ENCODE results near the gene CACNA1S. TPM values are rescaled to one million over a fixed set of nuclear protein-coding genes. Genes with fewer than 3 reads are reported as not detected.

CACNA1S gene
- total RNA-seq, 1 donor from 2014 or later = not detected

DNA sequence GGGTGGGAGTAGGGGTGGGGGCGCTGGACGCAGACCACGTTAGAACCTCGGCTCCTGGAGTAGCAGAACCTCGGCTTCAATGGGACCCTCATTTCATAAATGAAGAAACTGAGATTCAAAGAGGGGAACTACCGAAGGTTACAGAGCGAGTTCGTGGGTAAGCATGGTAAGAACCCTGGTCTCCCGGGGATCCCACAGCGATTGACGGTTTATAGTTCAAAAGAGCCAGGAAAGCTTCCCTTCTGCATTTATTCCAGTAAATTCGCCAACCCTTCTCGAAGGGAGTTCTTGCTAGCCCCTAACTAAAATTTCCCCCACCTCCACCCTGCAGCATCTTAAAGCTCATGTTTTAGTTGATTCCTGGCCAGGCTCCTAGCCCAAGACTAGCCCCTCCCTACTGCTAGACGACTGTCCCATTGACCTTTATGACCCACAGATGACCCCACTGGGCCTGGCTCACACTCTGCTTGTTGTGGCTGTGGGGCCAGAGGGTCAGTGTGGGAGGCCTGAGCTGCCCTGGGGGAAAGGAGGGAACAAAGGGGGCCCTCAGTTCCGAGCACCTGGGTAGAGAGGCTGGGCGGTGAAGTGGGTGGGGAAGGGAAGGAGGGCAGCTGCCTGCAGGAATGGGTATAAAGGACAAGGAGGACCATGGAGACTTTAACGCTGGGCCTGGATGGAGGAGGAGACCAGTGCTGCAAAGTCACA lies 88.2 kb downstream of the CACNA1S start:
- Histone ChIP-seq H3K4me3 (peak overlapping the region; percentile 69), H3K4me1 (peaks cover 47% of the 10 kb centered on the region), H3K27ac (replicated peaks) (no peak overlapping the region), H3K9me3 (replicated peaks) (no peaks in the 10 kb centered on the region), H3K27me3 (ENCODE audit: low read depth) (peaks cover 23% of the 10 kb centered on the region), H3K36me3 (no peaks in the 10 kb centered on the region)
- TF ChIP-seq, protein P1, sequence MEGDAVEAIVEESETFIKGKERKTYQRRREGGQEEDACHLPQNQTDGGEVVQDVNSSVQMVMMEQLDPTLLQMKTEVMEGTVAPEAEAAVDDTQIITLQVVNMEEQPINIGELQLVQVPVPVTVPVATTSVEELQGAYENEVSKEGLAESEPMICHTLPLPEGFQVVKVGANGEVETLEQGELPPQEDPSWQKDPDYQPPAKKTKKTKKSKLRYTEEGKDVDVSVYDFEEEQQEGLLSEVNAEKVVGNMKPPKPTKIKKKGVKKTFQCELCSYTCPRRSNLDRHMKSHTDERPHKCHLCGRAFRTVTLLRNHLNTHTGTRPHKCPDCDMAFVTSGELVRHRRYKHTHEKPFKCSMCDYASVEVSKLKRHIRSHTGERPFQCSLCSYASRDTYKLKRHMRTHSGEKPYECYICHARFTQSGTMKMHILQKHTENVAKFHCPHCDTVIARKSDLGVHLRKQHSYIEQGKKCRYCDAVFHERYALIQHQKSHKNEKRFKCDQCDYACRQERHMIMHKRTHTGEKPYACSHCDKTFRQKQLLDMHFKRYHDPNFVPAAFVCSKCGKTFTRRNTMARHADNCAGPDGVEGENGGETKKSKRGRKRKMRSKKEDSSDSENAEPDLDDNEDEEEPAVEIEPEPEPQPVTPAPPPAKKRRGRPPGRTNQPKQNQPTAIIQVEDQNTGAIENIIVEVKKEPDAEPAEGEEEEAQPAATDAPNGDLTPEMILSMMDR (IDR thresholded peaks at IDR 0.05; ENCODE audit: borderline replicate concordance) = no peak
- intact Hi-C loops (cut with micrococcal nuclease) = no loop called here
- no peak for DNase-seq

DNA sequence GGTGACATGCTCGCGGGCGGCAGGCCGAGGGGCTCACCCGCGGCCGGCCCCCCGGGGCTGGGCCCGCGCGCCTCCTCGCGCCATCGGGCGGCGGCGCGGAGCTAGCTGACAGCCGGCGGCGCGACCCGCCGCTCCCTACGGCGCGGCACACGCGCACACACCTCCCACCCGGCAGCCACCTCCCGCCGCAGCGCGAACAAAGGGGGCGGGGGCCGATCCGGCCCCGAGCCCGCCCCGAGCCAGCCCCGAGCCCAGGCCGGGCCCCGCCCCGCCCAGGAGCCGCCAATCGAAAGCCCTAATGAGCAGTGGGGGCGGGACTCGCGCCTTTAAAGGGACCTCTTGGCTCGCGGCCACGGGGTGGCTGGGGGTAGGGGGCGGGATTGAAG lies 88.7 kb downstream of the CACNA1S start, which contains the start of gene KIF21B:
TSS of gene KIF21B (minus strand) at position 198 of the 386 bp plus-strand sequence. CDS start 331 bp downstream, outside the sequence.
- Histone ChIP-seq H3K4me1 (peaks cover 42% of the 10 kb centered on the region), H3K9me3 (replicated peaks) (no peaks in the 10 kb centered on the region), H3K36me3 (no peaks in the 10 kb centered on the region), H3K27ac (replicated peaks) (no peak within 1 kb of the TSS), H3K27me3 (ENCODE audit: low read depth) (peaks cover 23% of the 10 kb centered on the region), H3K4me3 (peak within 1 kb of the TSS; percentile 69)
- TF ChIP-seq, protein P1 (IDR thresholded peaks at IDR 0.05; ENCODE audit: borderline replicate concordance) = no peak
- peak; percentile 81 for DNase-seq
- intact Hi-C loops (cut with micrococcal nuclease) = no loop called here

DNA sequence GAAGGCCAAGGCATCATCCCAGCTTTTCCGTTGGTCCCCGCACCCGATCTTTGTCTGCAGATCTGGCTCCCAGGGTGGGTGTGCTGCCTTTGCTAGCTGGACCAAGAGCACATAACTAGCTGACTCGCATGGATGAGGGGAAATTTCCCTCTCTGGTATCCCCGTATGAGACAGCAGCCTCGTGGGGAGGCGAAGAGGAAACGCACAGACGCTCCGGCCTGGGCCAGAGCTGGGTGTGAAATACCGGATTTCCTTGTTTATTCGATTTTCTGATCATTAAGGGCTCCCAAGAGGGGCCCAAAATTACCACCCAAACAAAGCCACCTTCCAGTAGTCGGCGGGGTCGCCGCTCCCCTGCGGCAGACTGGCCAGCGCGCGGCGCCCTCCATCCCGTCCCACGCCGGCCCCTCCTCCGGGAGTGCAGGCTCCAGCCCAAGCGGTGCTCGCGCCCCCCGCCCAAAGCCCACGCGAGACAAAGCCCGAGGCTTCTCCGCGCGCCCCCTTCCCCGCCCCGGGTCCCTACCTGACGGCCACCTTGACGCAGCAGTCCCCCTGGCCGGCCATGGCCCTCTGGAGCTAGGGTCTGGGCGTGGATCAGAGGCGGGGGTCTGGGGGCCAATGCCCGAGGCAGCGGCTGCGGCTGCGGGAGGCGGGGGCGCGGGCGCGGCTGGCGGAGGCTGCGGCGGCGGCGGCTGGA lies 89.3 kb downstream of the CACNA1S start:
- Histone ChIP-seq H3K27me3 (ENCODE audit: low read depth) (peaks cover 28% of the 10 kb centered on the region), H3K4me3 (peak overlapping the region; percentile 69), H3K4me1 (peaks cover 36% of the 10 kb centered on the region), H3K27ac (replicated peaks) (no peak overlapping the region), H3K9me3 (replicated peaks) (no peaks in the 10 kb centered on the region), H3K36me3 (no peaks in the 10 kb centered on the region)
- TF ChIP-seq, protein P1 (IDR thresholded peaks at IDR 0.05; ENCODE audit: borderline replicate concordance) = no peak
- DNase-seq = no peak
- intact Hi-C loops (cut with micrococcal nuclease) = no loop called here

DNA sequence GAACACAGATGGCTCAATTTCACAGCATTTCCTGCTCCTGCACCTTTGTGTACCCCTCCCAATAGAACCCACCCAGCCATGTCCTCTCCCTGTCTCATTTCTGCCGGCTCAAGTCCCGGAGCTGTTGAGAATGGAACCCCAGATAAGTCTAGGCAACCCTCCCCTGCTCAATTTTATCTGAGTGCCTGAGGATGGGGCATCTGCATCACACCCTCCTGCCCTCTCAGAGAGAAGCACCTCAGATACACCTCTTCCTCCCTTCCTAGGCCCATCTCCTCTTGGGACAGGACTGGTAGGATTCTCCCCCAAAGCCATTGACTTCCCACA lies 89.8 kb downstream of the CACNA1S start:
- Histone ChIP-seq H3K27ac (replicated peaks) (no peak overlapping the region), H3K27me3 (ENCODE audit: low read depth) (peaks cover 34% of the 10 kb centered on the region), H3K4me1 (peaks cover 31% of the 10 kb centered on the region), H3K4me3 (peak overlapping the region; percentile 69), H3K36me3 (no peaks in the 10 kb centered on the region), H3K9me3 (replicated peaks) (no peaks in the 10 kb centered on the region)
- intact Hi-C loops (cut with micrococcal nuclease) = no loop called here
- TF ChIP-seq, protein P1 (IDR thresholded peaks at IDR 0.05; ENCODE audit: borderline replicate concordance) = no peak
- DNase-seq = no peak

DNA sequence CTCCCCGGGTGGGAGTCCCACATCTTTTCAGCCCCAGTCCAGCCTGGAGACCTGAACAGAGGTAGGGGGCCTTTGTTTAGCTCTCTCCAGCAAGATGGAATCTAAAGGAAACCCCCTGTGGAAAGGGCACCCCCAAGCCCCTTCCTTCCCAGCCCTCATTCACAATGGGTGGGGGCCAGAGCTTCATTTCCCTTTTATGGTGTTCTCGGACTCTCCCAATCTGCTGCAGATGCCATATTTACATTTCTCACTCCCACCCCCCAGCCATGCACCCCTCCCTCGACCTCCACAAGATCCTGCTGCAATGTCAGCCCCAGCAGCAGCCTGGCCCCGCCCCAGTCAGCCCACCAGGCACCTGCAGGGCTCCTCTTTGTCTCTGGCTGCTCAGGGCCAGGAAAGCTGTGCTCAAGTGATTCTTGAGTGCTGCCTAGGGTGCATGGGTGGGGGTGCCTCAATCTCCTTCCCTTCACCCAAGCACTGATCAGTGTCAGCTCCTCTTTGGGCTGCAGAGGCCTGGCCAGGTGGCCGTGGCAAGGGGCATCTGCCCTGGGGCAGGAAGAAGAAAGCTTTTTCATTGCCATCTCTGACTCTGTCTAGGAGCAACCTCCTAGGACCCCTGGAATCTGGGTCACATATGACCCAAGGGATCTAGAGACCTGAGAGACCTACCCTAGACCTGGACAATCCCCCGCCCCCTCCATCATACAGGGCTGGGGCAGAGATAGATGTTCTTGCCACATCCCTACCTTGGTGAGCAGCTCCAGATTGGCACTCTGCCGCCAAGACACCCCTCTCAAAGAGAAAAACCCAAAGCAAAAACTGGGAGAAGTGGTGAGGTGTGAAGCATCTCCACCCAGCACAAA lies 90.4 kb downstream of the CACNA1S start:
- TF ChIP-seq, protein P1 (IDR thresholded peaks at IDR 0.05; ENCODE audit: borderline replicate concordance) = no peak
- Histone ChIP-seq H3K4me1 (peaks cover 31% of the 10 kb centered on the region), H3K9me3 (replicated peaks) (no peaks in the 10 kb centered on the region), H3K36me3 (no peaks in the 10 kb centered on the region), H3K4me3 (no peak overlapping the region), H3K27ac (replicated peaks) (no peak overlapping the region), H3K27me3 (ENCODE audit: low read depth) (peaks cover 40% of the 10 kb centered on the region)
- intact Hi-C loops (cut with micrococcal nuclease) = no loop called here
- no peak for DNase-seq
